GM19099 (cell line): Measurements from ENCODE around the gene SH3GL1.

Experiments used
- POLR2A ChIP-seq: IDR thresholded peaks from 3 replicates; pipeline ENCODE4 v1.6.1; 2011; ENCODE audit warnings: low read depth; ENCODE audit not compliant: insufficient read length; ENCODE audit errors: extremely low read depth

The SH3GL1 gene

GRCh38 chr19:4393947-4394590, 6.3 kb downstream of the SH3GL1 start:
- no peak for TF ChIP-seq POLR2A

- no peak for TF ChIP-seq POLR2A
Measured at GRCh38 chr19:4391701-4392483, 8.5 kb downstream of the SH3GL1 start.

GRCh38 chr19:4391306-4391693, 9.0 kb downstream of the SH3GL1 start:
- no peak for TF ChIP-seq POLR2A

- TF ChIP-seq POLR2A: no peak
Measured at GRCh38 chr19:4390567-4391305, 9.6 kb downstream of the SH3GL1 start.

- no peak for TF ChIP-seq POLR2A
Measured at GRCh38 chr19:4390017-4390566, 10.3 kb downstream of the SH3GL1 start.

DNA sequence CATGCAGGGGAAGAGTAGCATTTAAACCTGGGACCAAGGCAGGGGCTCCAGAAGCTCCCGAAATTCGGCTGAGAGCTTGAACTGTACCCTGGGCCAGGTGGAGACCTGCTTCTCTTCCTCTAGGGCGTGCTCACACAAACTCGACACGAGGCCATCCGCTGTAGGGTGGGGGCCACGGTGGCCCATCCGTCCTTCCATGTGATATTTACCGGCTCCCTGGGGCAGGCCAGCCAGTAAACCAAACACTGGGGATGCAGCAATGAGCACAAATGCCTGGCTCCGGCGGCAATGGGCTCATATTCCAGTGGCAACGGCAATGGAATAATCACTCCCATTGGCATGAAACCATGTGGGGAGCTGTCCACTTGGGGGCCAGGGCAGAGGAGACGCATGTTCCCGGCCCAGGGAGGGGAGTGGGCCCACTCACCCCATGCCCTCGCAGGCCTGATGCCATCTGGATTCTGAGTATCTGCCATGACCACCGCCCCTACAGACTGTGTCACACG, 10.8 kb downstream of the SH3GL1 start:
- no peak for TF ChIP-seq POLR2A

- TF ChIP-seq POLR2A: no peak
Measured at GRCh38 chr19:4389064-4389375, 11.3 kb downstream of the SH3GL1 start.

DNA sequence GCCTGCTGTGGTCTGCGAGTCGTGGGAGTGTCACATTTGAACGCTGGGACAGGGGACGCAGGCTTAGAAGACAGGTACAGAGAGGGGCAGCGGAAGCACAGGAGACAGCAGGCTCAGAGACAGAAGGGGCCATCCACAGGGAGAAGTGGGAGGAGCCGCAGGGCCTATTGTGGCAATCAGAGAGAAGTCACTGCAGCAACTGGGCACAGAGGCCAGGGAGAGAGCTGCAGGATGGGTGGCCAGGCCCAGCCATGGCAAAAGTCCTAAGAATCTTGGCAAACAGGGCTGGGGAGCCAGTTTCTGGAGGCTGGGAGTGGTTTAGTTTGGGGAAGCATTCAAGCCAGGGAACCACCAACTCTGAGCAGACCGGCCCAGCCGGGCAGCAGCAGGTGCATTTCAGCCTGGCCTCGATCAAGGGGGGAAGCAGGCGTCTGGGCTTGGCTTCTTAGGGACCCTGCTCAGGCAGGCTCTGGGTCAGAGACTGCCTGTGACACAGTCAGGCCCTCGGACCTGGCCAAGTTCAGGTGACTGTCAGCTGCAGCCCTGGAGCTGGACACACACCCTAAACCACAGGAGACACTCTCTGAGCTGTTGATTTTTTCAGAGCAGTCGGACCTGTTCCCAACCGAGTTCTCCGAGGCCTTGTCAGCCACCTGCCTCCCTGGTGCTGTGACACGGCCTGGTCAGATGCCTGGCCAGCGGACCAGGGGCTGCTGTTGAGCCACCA, 11.8 kb downstream of the SH3GL1 start:
- TF ChIP-seq POLR2A: no peak

- no peak for TF ChIP-seq POLR2A
Measured at GRCh38 chr19:4386041-4386782, 14.1 kb downstream of the SH3GL1 start.

- no peak for TF ChIP-seq POLR2A
Measured at GRCh38 chr19:4385291-4386040, 14.9 kb downstream of the SH3GL1 start.

DNA sequence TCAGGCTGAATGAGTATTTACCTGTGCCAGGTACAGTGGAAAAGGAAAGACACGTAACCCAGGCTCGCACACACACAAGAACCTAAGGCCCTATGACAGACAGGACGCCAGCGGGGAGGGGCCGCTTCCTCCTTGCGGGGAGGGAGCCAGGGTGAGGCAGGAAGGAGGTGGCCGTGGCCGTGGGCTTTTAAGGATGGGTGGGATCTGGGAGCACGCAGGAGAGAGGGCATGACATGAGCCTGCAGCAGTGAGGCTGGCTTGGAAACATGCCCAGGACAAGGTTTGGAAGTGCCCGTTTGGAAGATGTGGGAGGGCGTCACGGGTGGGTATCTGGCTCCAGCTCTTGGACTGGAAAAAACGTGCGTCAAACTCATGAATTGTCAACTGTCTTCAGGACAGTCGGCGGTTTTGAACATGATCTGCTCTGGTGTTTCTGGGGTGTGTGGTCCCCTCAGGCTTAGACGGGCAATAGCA, 20.1 kb downstream of the SH3GL1 start:
- TF ChIP-seq POLR2A: no peak

- TF ChIP-seq POLR2A: no peak
Measured at GRCh38 chr19:4379383-4380253, 20.7 kb downstream of the SH3GL1 start.
